Coronary artery (tissue), 2 donors: ENCODE results near the gene NUTF2.
A peak's percentile ranks its signal among the peaks of the same experiment; 100 is the strongest.
"Not testable (repeated sequence)": the region's sequence is repeated elsewhere in the genome, so short reads cannot be mapped to it uniquely, and the experiment has no call there.

ENCODE experiments used
- DNase-seq: peaks from one replicate; pipeline ENCODE4 v3.0.0-alpha.2; 2017; ENCODE audit warnings: low spot score
- H3K27ac ChIP-seq, 2 donors: fragments of 200-600 bp; sonication (generic); one replicate each; pipeline ENCODE4 v1.5.1; 2016 to 2019
- H3K4me3 ChIP-seq: fragments of 200-600 bp; sonication (generic); 2 replicates; pipeline ENCODE4 v1.5.1; 2016; ENCODE audit warnings: mild to moderate bottlenecking, moderate library complexity
- CTCF ChIP-seq: fragments of 200-600 bp; sonication (generic); IDR thresholded peaks from one replicate; pipeline ENCODE4 v1.5.1; 2019; ENCODE audit warnings: antibody characterized with exemption

The NUTF2 gene

GRCh38 chr16:67822511-67822910, 24.2 kb upstream of the NUTF2 start:
- DNase-seq = no peak
- Histone ChIP-seq H3K27ac (no peak overlapping the region), H3K4me3 (no peak overlapping the region)
- no peak for TF ChIP-seq CTCF

GRCh38 chr16:67825119-67825518, 21.6 kb upstream of the NUTF2 start:
- no peak for TF ChIP-seq CTCF
- no peak overlapping the region for H3K4me3 ChIP-seq
- H3K27ac ChIP-seq = no peak overlapping the region

GRCh38 chr16:67825906-67826305, 20.8 kb upstream of the NUTF2 start:
- Histone ChIP-seq H3K27ac (no peak overlapping the region), H3K4me3 (no peak overlapping the region)
- DNase-seq = no peak
- TF ChIP-seq CTCF = no peak

More at GRCh38 chr16:67825119-67825518, 21.6 kb upstream of the NUTF2 start:
- no peak for DNase-seq

GRCh38 chr16:67828651-67829050, 18.1 kb upstream of the NUTF2 start:
- H3K27ac ChIP-seq = no peak overlapping the region
- H3K4me3 ChIP-seq = no peak overlapping the region
- DNase-seq = no peak
- TF ChIP-seq CTCF = no peak

- Histone ChIP-seq H3K4me3 (peak overlapping the region; percentile 93), H3K27ac (peak overlapping the region; percentile 55 to 84)
- no peak for TF ChIP-seq CTCF
- DNase-seq = no peak
Measured at GRCh38 chr16:67833030-67833414, 13.7 kb upstream of the NUTF2 start.

- Histone ChIP-seq H3K27ac (peak overlapping the region; percentile 55 to 84), H3K4me3 (peak overlapping the region; percentile 93)
- peak; percentile 94 for DNase-seq
- TF ChIP-seq CTCF = no peak
Measured at GRCh38 chr16:67833415-67834241, 13.1 kb upstream of the NUTF2 start.

GRCh38 chr16:67834242-67834614, 12.5 kb upstream of the NUTF2 start:
- H3K27ac ChIP-seq = peak overlapping the region in 1 of 2 donors; percentile 84
- H3K4me3 ChIP-seq = peak overlapping the region; percentile 93
- TF ChIP-seq CTCF = no peak
- DNase-seq = no peak

GRCh38 chr16:67837190-67837589, 9.5 kb upstream of the NUTF2 start:
- H3K27ac ChIP-seq, DNase-seq, H3K4me3 ChIP-seq: not testable (repeated sequence)
